Measurements from ENCODE around the gene SLC26A5. TPM values are rescaled to one million over a fixed set of nuclear protein-coding genes. Genes with fewer than 3 reads are reported as not detected.
A peak's percentile ranks its signal among the peaks of the same experiment; 100 is the strongest.

Gene SLC26A5
- total and polyA plus RNA-seq, 2 donors (not counting 1 experiment from before 2014, with no cell fraction given) = not detected

- H3K27ac ChIP-seq (ENCODE audit: low read length in 2 of 2) = no peak overlapping the region
- no peak overlapping the region for H3K27ac Mint-ChIP-seq
- no peaks in the 10 kb centered on the region for H3K27me3 Mint-ChIP-seq
- H3K4me3 Mint-ChIP-seq = peak overlapping the region; percentile 57
- H3K4me1 Mint-ChIP-seq = peaks cover 55% of the 10 kb centered on the region
- peak overlapping the region in 2 of 5 experiments; percentile 74 to 91 for H3K4me3 ChIP-seq (ENCODE audit: control extremely low read depth in 1 of 5, extremely low read depth in 1 of 5, insufficient read depth in 1 of 5, low read depth in 2 of 5, low read length in 4 of 5)
- no CpG with 5 or more reads among the region's 2 CpGs for WGBS (ENCODE audit: insufficient coverage)
- H4K20me1 ChIP-seq (ENCODE audit: control insufficient read depth, insufficient read depth, low read length, poor library complexity, severe bottlenecking) = peaks cover 17% of the 10 kb centered on the region
- peaks cover 95% of the 10 kb centered on the region for H3K79me2 ChIP-seq (ENCODE audit: control insufficient read depth, insufficient read depth, low read length)
- no peak for TF ChIP-seq EZH2 (IDR thresholded peaks at IDR 0.05; ENCODE audit: borderline replicate concordance, insufficient read depth, low read depth, low read length, poor library complexity, severe bottlenecking)
- TF ChIP-seq, protein P1, sequence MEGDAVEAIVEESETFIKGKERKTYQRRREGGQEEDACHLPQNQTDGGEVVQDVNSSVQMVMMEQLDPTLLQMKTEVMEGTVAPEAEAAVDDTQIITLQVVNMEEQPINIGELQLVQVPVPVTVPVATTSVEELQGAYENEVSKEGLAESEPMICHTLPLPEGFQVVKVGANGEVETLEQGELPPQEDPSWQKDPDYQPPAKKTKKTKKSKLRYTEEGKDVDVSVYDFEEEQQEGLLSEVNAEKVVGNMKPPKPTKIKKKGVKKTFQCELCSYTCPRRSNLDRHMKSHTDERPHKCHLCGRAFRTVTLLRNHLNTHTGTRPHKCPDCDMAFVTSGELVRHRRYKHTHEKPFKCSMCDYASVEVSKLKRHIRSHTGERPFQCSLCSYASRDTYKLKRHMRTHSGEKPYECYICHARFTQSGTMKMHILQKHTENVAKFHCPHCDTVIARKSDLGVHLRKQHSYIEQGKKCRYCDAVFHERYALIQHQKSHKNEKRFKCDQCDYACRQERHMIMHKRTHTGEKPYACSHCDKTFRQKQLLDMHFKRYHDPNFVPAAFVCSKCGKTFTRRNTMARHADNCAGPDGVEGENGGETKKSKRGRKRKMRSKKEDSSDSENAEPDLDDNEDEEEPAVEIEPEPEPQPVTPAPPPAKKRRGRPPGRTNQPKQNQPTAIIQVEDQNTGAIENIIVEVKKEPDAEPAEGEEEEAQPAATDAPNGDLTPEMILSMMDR (IDR thresholded peaks at IDR 0.05) = no peak
- POLR2A ChIA-PET = no interaction called here
- CTCF ChIA-PET = no interaction called here
- peak overlapping the region; percentile 71 for H3K4me2 ChIP-seq (replicated peaks; ENCODE audit: low read depth, low read length, poor library complexity, severe bottlenecking)
- intact Hi-C loops (cut with micrococcal nuclease) = loop anchor here (5.0 to 10.0 kb wide), 3 partner anchors 202 to 856 kb away; partner anchors contain the start of genes FBXL13, NAPEPLD and ORC5
- peaks cover 1 to 26% of the 10 kb centered on the region in 2 experiments for H3K36me3 ChIP-seq (replicated peaks in 1 of 2; ENCODE audit: control extremely low read depth in 1 of 2, control insufficient read depth in 1 of 2, extremely low read depth in 1 of 2, insufficient read depth in 2 of 2, low read length in 1 of 2)
- DNase-seq (no peak), ATAC-seq (ENCODE audit: low read depth) (no peak)
- H3K9me3 ChIP-seq (ENCODE audit: control extremely low read depth in 1 of 3, control insufficient read depth in 2 of 3, insufficient read depth in 1 of 3, low read length in 2 of 3) = no peaks in the 10 kb centered on the region
- H3K9me3 Mint-ChIP-seq (ENCODE audit: insufficient read depth) = no peaks in the 10 kb centered on the region
- no peaks in the 10 kb centered on the region for H3K27me3 ChIP-seq (replicated peaks in 1 of 4; ENCODE audit: control extremely low read depth in 1 of 4, control insufficient read depth in 3 of 4, insufficient read depth in 4 of 4, low read length in 3 of 4)
- H2AFZ ChIP-seq (ENCODE audit: insufficient read depth, low read depth, low read length, poor library complexity, severe bottlenecking) = no peak overlapping the region
- peak overlapping the region; percentile 93 for H3K9ac ChIP-seq (ENCODE audit: low read length)
- H3K4me1 ChIP-seq (ENCODE audit: control insufficient read depth in 2 of 2, insufficient read depth in 2 of 2, low read length in 2 of 2) = peaks cover 14 to 28% of the 10 kb centered on the region in 2 donors
Observed at GRCh38 chr7:103348959-103349358, 97.0 kb downstream of the SLC26A5 start.

DNA sequence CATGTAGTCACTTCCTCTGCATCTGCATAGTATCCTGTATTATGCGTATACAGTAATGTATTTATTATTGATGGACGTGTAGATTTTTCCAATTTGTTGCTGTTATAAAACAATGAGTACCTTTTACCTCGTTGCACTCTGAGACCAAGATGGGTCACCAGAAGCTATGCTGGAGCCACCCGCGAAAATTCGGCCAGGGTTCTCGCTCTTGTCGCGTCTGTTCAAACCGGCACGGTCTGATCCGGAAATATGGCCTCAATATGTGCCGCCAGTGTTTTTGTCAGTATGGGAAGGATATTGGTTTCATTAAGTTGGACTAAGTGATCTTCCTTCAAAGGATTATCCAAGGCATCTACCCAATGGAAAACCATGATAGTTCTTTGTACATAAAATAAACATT, 97.6 kb downstream of the SLC26A5 start:
- Histone ChIP-seq H3K4me2 (replicated peaks; ENCODE audit: low read depth, low read length, poor library complexity, severe bottlenecking) (peak overlapping the region; percentile 71), H3K27me3 (replicated peaks in 1 of 4; ENCODE audit: control extremely low read depth in 1 of 4, control insufficient read depth in 3 of 4, insufficient read depth in 4 of 4, low read length in 3 of 4) (no peaks in the 10 kb centered on the region), H3K9ac (ENCODE audit: low read length) (peak overlapping the region; percentile 93), H3K4me1 (ENCODE audit: control insufficient read depth in 2 of 2, insufficient read depth in 2 of 2, low read length in 2 of 2) (peaks cover 19 to 32% of the 10 kb centered on the region in 2 donors), H4K20me1 (ENCODE audit: control insufficient read depth, insufficient read depth, low read length, poor library complexity, severe bottlenecking) (peaks cover 17% of the 10 kb centered on the region), H3K79me2 (ENCODE audit: control insufficient read depth, insufficient read depth, low read length) (peaks cover 97% of the 10 kb centered on the region), H3K4me3 (ENCODE audit: control extremely low read depth in 1 of 5, extremely low read depth in 1 of 5, insufficient read depth in 1 of 5, low read depth in 2 of 5, low read length in 4 of 5) (peak overlapping the region; percentile 74 to 96 (median 90)), H3K9me3 (ENCODE audit: control extremely low read depth in 1 of 3, control insufficient read depth in 2 of 3, insufficient read depth in 1 of 3, low read length in 2 of 3) (no peaks in the 10 kb centered on the region), H3K27ac (ENCODE audit: low read length in 2 of 2) (peak overlapping the region in 1 of 2 donors; percentile 88), H3K36me3 (replicated peaks in 1 of 2; ENCODE audit: control extremely low read depth in 1 of 2, control insufficient read depth in 1 of 2, extremely low read depth in 1 of 2, insufficient read depth in 2 of 2, low read length in 1 of 2) (peaks cover 1 to 24% of the 10 kb centered on the region in 2 experiments), H2AFZ (ENCODE audit: insufficient read depth, low read depth, low read length, poor library complexity, severe bottlenecking) (peak overlapping the region; percentile 91)
- DNase-seq = no peak
- intact Hi-C loops (cut with micrococcal nuclease) = loop anchor here (5.0 to 10.0 kb wide), 3 partner anchors 201 to 856 kb away; partner anchors contain the start of genes FBXL13, NAPEPLD and ORC5
- Mint-ChIP-seq H3K27ac (peak overlapping the region; percentile 39), H3K4me1 (peaks cover 60% of the 10 kb centered on the region), H3K4me3 (peak overlapping the region; percentile 97), H3K27me3 (no peaks in the 10 kb centered on the region), H3K9me3 (ENCODE audit: insufficient read depth) (no peaks in the 10 kb centered on the region)
- POLR2A ChIA-PET = no interaction called here
- no peak for TF ChIP-seq EZH2 (IDR thresholded peaks at IDR 0.05; ENCODE audit: borderline replicate concordance, insufficient read depth, low read depth, low read length, poor library complexity, severe bottlenecking)
- TF ChIP-seq, protein P1 (IDR thresholded peaks at IDR 0.05) = no peak
- ATAC-seq (ENCODE audit: low read depth) = no peak
- WGBS (ENCODE audit: insufficient coverage) = 21% methylated on average over 7 of the region's 13 CpGs
- CTCF ChIA-PET = interaction anchor here (0.7 kb wide), 1 partner anchor 52 kb away, joined by 3 read pairs; no protein-coding TSS in a partner anchor

All from B cell (primary cell).